Measurements from ENCODE around the gene RTN4R. TPM values are rescaled to one million over a fixed set of nuclear protein-coding genes. Genes with fewer than 3 reads are reported as not detected.

The RTN4R gene
- polyA plus RNA-seq, 10 donors = 6.3 to 13.1 (median 10.9) TPM

DNA sequence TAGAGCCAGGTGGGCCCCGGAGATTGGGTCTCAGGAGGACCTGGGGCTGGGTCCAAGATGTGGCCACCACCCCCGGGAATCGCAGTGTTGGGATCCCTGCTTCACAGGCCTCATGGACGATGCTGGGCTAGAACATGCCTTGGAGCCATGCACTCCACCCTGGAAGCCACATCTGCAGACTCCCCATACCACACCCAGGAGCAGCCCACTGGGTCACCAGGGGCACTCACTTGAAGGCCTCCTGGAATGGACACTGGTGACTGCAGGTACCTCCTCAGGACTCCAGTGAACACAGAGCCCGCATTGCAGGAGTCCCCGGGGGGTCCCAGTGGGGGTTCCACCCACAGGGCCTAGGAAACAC lies 25.0 kb downstream of the RTN4R start:
- no peak for DNase-seq

DNA sequence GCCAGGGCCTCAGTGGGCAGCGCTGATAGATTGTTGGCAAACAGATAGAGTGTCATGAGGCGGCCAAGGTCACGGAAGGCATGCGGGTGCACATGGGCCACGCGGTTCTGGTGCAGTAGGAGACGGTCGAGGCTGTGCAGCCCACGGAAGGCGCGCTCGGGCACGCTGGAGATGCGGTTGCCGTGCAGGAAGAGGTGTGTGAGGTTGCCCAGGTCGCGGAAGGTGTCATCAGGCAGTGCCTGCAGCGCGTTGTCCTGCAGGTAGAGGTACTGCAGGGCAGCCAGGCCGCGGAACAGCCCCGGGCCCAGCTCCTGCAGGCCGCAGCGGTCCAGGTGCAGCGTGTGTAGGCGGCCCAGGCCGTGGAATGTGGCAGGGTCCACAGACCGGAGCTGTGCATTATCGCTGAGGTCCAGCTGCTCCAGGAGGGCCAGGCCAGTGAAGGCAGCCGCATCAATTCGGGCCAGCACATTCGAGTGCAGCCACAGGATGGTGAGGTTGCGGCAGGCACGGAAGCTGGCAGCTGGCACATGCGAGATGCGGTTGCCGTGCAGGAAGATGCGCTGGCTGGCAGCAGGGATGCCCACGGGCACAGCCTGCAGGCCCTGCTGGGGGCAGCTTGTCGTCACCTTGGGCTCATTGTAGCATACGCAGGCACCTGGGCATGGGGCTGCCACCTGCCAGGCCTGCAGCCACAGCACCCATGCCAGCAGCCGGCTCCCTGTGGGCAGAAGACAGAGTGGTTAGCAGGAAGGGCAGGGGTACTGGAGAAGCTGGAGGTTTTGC lies 25.5 kb downstream of the RTN4R start:
- DNase-seq = no peak

DNA sequence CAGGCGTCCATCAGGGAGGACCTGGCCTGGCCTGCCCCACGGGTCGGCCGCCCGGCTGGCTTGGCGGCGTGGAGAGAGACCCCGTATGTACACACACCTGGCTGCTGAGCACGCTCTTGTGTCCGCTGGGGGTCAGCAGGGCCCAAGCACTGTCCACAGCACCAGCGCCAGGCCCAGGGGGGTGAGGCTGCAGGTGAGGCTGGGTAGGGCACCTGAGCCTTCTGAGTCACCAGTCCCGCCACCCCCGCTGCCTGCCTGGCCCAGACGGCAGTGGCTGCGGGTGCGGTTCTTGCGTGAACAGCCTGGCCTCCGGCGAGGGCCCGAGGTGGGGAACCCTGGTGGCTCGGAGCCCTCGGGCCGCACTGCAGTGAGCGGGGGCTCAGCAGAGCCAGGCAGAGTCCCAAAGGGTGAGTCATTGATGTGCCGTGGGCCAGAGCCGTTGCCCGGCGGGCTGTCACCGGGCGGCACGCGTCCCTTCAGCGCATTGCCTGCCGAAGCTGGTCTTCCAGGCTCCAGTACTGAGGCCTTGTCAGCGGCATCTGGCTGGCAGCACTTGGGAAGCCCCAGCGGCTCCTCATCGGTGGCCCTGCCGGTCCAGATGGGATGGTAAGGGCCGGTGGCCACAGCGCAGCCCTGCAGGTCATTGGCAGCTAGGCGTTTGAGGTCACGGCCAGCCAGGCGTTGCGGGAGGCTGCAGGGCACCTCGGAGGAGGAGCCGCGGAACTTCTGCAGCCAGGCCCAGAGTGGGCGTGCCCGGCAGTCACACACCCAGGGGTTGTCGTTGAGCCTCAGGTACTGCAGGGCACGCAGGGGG lies 26.3 kb downstream of the RTN4R start:
- DNase-seq = no peak

DNA sequence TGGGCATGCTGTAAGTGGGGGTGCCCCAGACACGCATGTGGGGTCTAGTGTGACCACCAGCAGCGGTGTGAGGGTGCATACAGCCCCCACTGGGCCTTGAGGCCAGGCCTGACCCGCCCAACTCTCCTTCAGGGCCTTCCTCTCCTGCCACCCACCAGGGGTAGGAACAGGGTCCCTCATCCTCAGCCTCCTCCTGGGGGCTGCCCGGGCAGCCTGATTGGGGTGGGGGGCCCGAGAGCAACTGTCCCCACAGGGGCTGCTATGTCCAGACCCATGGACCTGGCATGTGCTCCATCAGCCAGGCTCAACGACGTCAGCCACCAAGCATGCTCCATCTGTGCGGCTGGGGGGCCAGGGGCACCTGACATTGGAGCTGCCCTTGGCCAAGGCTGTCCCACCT lies 27.2 kb downstream of the RTN4R start:
- DNase-seq = no peak

DNA sequence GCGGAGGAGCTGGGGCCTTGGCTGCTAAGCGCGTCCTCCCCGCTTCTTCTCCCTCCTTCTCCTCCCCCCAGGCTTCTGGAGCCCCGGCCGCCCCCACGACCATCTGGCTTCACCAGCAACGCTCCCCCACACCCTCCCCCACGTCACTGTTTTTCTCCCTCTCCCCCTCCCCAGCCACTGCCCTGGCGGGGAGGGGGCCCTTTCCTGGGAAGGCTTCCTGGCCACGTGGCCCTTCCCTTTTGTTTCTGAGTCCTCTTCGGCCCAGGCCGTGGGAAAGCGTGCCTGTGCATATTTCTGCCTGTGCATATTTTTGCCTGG lies 27.7 kb downstream of the RTN4R start:
- DNase-seq = peak; percentile 66 to 93 (median 74)

DNA sequence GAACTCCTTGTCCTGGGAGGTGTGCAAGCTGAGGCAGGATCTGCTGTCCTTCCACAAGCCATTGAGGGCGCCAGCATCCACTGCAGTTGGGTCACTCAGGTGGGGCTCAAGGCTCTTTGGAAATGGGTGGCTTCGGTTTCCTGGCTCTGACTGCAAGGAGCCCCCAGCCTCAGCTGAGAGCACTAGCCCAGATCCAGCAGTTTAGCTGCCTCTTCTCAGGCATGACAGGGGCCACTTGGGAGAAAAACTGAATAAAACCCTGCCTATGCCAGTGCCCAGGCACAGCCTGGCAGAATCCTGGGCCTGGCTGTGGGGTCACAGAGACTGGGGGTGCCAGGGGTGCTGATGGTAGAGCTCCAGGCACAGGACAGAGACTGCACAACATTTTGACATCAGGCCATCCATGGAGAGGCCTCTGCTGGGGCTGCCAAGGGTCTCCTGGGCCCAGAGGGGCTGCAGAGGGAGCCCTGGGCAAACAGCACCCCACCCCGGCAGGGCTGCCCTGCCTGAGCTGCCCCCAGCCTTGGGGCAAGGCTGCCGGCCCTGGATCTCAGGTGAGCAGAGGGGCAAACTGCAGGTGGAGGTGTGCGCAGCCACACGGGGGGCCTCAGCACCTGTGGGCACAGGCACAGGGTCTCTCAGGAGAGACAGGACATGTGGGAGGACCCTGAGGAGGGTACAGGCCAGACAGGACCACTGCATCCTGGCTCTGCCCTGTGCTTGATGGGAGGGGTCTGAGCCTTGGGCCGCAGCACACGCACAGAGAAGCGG lies 28.3 kb downstream of the RTN4R start:
- no peak for DNase-seq

DNA sequence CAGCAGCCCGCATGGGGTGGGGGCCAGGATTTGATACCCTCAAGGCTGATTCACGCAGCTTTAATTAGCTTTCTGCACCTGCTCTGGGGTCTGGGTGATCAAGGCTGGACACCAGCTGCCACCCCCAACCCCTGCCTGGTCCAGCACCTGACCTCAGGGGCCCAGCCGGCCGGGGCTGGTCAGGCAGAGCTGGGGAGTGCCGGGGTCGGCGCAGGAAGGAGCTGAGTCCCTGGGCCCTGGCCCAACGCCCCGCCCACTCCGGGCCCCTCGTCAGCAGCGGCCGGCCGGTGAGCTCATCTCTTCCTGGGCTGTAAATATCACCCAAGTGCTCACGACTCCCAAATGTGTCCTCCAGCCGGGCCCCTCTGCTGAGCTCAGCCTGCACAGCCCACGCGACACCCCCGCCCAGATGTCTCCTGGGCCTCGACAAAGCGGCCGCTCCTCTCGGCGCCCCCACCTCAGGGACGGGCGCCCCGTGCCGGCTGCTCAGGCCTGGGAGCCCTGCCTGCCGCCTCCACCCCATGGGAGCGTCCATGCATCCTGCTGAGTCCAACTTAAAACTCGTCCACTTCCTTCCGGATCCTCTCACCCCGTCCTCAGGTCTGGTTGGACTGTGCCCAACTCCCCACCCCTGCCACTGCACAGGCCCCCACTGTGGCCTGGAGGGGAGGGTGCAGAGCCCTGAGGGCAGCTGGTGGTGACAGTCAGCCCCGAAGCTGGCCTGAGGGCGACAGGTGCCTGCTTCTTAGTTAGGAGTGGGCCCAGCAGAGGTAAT lies 29.0 kb downstream of the RTN4R start:
- DNase-seq = peak; percentile 73 to 92 (median 82)

DNA sequence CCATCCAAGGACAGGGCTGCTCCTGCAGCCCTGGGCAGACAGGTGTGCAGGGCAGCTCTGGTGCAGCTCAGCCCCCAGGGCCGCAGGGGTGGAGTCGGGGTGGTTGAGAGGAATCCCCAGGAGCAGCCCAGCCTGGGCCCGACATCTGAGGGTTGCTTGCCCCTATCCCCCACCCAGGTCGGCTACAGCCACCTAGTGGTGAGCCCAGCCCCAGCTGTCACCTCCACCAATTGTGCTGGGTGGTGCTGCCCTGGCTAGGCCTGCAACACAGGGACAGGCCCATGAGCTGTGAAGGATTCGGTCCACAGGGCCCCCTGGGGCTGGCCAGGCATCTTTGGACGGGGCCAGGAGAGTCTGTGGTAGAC lies 29.6 kb downstream of the RTN4R start:
- DNase-seq = no peak

DNA sequence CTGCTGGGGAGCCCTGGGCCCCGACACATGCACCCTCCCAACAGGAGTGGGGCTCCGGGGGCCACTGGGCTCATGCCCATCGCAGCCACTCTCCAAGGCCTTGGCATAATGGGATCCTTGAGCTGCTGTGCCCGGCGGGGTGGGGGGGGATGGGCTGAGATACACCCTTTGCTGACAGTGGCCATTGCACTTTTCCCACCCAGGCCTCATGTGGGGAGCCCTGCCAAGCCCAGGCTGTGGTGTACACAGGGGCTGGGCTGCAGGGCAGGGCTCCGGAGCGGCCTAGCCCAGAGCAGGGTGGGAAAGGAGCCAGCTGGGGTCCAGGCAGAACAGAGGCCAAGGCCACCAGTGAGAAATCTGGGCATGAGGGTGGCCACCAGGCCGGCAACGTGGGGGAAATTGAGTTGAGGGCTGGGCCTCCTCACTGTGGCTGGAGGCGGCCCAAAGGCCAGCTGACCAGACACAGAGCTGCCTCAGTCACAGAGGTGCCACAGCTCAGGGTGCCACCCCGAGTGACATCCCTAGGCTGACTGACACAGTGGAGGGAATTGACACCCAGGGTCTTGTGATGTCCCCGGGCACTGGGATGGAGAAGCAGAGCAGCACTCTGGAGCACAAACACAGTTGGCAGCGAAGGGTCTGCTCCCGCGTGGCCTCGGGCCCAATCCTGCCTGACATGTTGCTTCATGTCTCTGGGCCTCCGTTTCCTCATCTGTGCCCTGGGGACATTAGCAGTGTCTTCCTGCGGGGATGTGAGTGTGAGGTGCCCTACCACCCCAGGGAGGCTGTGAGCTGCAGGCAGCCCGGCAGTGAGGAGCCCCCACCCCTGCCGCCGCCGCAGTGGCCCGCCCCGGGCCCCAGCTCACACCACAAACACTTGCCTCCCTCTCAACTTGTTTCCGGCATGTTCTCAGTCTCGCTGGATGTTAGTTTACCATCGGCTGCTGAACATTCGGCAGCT lies 30.4 kb downstream of the RTN4R start:
- no peak for DNase-seq

DNA sequence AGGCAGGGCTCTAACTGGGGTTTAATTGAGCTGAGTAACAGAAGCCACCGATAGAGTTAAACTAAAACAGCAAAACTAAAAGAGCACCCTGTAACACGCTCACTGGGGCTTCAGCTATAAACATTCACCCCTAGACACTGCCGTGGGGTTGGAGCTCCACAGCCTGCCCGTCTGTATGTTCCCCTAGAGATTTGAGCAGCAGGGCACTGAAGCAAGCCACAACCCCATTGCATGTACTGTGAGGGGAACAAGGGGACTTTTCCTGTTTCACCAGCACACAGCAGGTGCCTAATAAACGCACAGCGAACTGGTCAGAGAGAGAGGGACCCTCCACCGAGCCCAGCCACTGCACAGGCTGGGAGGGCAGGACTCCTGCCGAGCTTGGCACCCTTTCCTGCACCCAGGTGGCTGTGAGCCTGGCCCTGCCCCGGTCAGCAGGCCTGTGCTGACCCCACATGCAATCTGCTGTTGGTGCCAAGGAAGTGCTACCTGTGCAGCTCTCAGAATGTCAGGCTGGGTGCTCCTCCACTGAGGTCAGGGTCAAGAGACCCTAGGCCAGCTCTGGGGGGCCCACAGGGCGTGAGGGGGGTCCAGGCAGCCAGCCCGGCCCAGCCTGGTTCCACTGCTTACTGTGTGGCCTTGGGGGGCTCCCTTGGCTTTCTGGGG lies 31.9 kb downstream of the RTN4R start:
- no peak for DNase-seq

DNA sequence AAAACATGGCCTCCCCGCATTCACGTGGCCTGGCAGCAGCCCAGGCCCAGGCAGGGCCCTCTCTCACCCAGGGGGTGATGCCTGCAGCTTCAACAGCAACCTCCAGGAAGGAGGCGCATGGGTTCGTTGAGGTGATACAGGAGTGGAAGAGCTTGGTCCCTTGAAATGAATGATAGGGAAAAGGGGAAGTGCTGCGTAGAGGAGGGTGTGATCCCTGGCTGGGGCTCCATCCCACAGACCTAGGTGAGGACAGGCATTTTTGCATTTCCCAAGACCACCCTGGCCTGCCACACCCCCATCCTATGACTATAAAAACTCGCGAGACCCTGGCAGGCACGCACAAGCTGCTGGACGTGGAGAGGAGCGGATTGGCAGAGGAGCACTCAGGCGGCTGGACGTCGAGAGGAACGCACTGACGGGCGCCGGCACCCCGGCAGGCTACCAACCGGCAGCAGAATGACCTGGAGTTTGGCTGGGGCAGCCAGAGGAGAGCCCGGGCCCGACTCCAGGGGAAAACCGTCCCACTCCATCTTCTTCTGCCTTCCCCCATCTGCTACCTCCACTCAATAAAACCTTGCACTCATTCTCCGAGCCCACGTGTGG lies 32.6 kb downstream of the RTN4R start:
- DNase-seq = no peak

DNA sequence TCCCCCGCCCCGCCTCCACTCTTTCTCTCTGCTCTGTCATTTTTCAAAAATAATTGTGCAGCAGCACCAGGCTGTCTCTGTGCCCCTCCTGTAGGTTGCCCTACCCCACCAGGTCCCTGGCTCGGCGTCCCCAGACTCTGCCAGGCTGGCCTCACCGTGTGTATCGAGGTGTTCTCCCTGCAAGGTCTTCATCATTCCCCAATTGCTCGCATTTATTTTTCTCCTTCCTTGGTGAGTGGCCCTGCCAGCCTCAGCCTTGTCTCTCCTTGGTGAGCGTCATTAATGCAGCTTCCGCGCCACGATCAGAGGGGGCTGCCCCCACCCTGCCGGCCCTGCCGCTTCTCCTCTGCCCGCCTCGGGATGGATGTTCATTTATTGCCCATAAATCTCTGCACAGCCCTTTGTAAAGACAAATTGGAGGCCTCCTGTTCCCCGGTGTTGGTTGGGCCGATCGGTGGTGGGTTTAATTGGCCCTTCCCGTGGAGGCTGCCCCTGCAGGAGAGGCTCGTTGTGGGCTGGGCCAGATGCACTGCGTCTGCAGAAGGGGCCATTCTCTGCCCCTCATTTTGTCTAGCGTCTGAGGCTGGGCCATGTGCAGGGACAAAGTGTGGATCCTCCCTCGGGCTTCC lies 33.2 kb downstream of the RTN4R start:
- no peak for DNase-seq

DNA sequence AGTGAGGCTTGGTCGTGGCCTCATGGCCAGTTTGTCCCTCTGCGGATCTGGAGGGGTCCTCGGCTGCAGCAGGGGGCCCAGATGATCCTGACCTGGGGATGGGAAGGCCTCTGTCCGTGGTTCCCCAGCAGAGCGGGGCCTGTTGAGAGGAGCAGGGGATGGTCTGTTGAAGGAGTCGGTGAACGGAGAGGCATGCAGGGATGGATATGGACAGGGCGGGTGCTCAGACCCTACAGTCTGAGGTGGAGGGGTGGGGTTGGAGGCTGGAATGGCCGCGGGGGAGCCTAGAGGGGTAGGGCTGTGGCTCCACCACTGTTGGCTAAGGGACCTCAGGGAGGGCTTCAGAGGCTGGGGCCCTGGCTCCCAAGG lies 33.8 kb downstream of the RTN4R start:
- DNase-seq = no peak

DNA sequence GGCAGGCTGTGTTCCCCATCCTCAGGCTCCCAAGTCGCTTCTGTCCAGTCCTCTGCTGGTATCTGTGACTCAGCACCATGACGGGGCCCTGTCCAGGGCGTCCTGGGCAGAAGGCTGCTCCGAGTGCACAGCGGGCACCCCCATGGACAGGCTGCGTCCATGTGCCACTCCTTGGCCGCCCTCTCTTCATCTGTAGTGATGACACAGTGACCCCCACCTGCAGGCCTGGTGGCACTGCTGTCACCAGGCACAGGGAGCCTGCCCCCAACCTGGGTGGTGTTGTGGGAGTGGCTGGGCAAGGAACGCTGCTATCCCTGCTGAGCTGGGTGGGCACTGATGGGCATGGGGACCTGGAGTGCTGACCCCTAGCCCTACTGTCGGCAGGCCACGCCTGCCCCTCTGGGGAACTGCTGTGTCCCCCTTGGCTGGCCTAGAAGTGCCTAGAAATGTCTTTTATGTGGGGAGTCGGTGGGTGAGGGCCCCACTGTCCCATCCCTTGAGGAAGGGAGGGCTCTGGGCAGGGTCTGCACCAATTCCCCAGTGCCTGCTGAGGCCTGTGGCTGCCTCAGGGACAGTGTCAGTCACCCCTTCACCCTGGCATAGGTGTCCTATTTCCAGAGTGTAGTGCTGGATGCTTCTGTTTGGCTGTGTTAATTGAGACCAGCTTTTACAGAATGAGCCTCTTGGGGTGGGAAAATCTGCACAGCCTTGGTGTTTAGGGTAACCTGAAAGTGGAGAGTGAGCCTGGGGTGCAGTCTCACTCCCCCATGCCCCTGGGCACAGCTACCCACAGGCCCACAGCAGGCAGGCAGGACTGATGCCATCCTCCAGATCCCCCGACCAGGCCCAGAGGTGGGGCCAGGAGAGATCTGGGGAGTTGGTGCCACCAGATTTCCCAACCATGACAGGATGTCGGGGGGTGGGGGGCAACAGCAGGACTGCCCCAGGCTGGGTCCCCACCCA lies 34.5 kb downstream of the RTN4R start:
- no peak for DNase-seq

DNA sequence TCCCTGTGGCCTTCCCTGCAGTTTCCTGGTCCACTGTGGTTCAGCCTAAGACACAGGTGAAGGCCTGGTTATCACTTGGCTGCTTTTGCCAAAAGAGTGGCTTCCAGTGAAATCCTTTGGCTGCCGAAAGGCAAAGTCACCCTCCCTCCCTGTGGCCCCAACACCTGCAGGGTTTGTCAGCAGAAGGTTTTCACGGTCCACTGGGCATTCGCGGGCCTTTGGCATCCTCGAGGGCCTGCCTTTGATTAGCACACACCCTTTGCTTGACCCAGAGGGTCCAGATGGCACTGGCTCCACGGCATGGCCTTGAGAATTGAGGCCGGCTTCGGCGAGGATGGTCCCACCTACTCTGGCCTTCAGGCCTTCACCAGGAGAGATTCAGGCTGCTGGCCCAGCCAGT lies 35.3 kb downstream of the RTN4R start:
- no peak for DNase-seq

DNA sequence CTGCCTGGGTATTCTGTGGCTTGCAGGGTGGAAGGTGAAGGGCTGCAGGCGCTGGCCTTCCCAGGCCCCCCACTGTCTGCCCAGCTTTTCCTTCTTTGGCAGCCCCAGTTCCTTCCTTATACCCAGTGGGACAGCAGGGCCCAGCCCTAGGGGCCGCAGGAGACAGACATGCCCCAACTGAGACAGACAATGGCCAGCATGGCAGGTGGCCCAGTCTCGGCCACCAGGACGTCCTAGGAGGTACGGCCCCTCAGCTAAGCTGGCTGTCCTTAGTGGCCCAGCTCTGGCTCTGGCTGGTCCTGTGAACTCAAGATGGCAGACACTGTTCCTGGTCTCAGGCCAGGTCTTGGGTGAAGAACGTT lies 35.9 kb downstream of the RTN4R start:
- DNase-seq = no peak

DNA sequence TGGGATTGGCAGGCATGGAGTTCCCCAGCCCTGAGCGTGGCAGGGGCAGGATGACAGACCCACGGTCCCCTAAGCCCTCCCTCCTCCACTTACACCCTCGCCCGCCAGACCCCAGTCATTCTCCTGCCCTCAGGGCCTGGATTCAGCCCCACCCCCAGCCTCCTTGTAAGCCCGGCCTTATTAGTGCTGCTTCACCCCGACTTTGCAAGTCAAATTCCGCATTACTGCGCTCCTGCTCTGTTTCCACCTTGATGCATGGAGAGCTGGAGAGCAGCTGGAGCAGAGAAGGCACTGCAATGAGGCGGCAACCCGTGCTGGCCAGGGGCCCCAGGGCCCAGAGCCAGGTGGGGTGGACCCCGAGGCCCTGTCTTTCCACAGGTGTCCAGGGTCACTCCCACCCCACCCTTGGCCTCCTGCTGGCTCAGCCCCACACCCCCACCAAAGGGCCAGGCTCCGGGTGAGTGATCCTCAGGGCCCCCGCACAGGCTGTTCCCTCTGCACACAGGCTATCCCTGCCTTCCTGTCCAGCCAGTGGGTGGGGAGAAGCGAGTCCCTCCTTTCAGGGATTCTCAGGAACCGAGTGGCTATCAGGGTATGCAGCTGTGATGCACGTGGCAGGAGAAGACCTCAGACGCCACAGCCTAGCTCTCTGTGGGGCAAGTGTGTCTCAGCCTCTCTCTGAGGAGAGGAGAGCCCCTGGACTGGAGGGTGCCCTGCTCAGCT lies 36.4 kb downstream of the RTN4R start:
- no peak for DNase-seq
